Peyer's patch (tissue), 4 donors: ENCODE measurements around the gene SYN1.
"Not testable (repeated sequence)": the region's sequence is repeated elsewhere in the genome, so short reads cannot be mapped to it uniquely, and the experiment has no call there.

Experiments used
- CTCF ChIP-seq, 6 experiments: fragments of 450-650 bp in 4 of 6; fragments of 200-600 bp in 2 of 6; sonication (generic) in 1 of 6; IDR thresholded peaks; one replicate each; pipeline ENCODE4 v1.5.1; 2017 to 2019; ENCODE audit warnings: antibody characterized with exemption in 6 of 6, mild to moderate bottlenecking in 3 of 6, moderate library complexity in 1 of 6
- POLR2A ChIP-seq, 2 donors: fragments of 450-650 bp; IDR thresholded peaks; one replicate each; pipeline ENCODE4 v1.5.1; 2017; ENCODE audit warnings: antibody characterized with exemption in 2 of 2, mild to moderate bottlenecking in 2 of 2, moderate library complexity in 2 of 2

GRCh38 chrX:47603125-47603524 lies 16.5 kb downstream of the SYN1 start:
- TF ChIP-seq POLR2A, CTCF (IDR thresholded peaks at IDR 0.05): not testable (repeated sequence)
